22Rv1 (cell line): ENCODE measurements around the gene ATP11A.

Experiments used
- H3K27ac ChIP-seq: fragments of 450-650 bp; 2 replicates; pipeline ENCODE4 v1.5.1; 2017
- CTCF ChIP-seq: fragments of 450-650 bp; IDR thresholded peaks from 2 replicates; pipeline ENCODE4 v1.5.1; 2017; ENCODE audit warnings: mild to moderate bottlenecking
- ZFX ChIP-seq: fragments of 450-650 bp; IDR thresholded peaks from 2 replicates; pipeline ENCODE4 v1.6.1; 2017; ENCODE audit warnings: antibody characterized with exemption, borderline replicate concordance

ATP11A gene

GRCh38 chr13:112918746-112919145 lies 228.9 kb downstream of the ATP11A start:
- TF ChIP-seq ZFX, result no peak
- TF ChIP-seq CTCF, result no peak
- no peak overlapping the region for H3K27ac ChIP-seq

DNA sequence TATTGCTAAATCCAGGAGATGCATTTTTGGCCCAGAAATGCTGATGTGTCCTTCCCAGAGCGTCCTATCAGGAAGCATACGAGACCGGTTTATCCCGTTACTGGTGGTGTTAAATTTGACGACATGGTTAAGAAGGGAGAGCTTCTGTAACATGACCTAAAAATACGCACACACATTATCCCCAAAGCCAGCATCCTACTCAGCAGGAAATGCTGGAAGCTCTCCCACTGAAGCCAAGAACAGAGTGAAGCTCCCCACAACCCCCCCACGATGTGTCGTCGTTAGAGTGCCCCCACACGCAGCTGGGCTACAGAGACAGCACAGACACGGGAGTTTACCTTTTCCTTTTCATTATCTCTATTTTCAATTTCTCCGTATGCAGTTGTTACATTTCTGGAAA lies 234.1 kb downstream of the ATP11A start:
- H3K27ac ChIP-seq, result no peak overlapping the region
- TF ChIP-seq CTCF (no peak), ZFX (no peak)

GRCh38 chr13:112924365-112924764 lies 234.5 kb downstream of the ATP11A start:
- no peak overlapping the region for H3K27ac ChIP-seq
- TF ChIP-seq ZFX (no peak), CTCF (no peak)

DNA sequence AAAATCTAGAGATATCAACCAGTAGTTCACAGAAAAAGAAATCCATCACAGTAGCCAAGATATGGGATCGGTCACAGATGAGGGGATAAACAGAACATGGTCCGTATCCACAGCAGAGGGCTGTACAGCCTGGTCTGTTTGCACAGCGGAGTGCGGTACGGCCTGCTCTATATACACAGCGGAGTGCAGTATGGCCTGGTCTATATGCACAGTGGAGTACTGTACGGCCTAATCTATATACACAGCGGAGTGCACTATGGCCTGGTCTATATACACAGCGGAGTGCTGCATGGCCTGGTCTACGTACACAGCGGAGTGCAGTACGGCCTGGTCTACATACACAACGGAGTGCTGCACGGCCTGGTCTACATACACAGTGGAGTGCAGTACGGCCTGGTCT lies 236.2 kb downstream of the ATP11A start:
- TF ChIP-seq ZFX (no peak), CTCF (no peak)
- no peak overlapping the region for H3K27ac ChIP-seq

- no peak for TF ChIP-seq CTCF
- TF ChIP-seq ZFX, result no peak
- no peak overlapping the region for H3K27ac ChIP-seq
These were observed 237.2 kb downstream of the ATP11A start for GRCh38 chr13:112926993-112927392.

- H3K27ac ChIP-seq, result no peak overlapping the region
- TF ChIP-seq ZFX (no peak), CTCF (no peak)
These were observed 238.5 kb downstream of the ATP11A start for GRCh38 chr13:112928020-112928971.
